Measurements from ENCODE around the gene TMPRSS9. TPM values are rescaled to one million over a fixed set of nuclear protein-coding genes. Genes with fewer than 3 reads are reported as not detected.

Gene TMPRSS9
- total and polyA plus RNA-seq, 2 of the 13 experiments (the other 11 are each of a cell fraction or from before 2014, with no cell fraction given) = 2.5 to 5.2 TPM

DNA sequence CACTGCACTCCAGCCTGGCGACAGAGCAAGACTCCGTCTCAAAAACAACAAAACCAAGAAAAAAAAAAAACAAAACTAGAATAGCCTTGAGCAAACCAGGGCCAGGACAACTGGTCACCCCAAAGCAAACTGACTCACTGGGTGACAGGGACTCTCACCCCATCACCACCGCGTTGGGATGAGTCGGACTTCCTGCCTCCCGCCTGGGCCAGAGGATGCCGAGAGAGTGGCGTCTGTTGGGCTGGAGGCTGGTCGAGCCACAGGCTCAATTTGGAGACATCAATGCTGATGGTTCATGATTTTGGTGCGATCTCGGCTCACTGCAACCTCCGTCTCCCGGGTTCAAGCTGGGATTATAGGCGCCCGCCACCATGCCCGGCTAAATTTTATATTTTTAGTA, 11.6 kb downstream of the TMPRSS9 start (continued):
- no peak for TF ChIP-seq NR2F6 (IDR thresholded peaks at IDR 0.05)
- TF ChIP-seq NR2F6 (CRISPR knock-in tag; IDR thresholded peaks at IDR 0.05) = no peak
- TF ChIP-seq RBFOX2 (IDR thresholded peaks at IDR 0.05; ENCODE audit: low read depth, low read length) = no peak

DNA sequence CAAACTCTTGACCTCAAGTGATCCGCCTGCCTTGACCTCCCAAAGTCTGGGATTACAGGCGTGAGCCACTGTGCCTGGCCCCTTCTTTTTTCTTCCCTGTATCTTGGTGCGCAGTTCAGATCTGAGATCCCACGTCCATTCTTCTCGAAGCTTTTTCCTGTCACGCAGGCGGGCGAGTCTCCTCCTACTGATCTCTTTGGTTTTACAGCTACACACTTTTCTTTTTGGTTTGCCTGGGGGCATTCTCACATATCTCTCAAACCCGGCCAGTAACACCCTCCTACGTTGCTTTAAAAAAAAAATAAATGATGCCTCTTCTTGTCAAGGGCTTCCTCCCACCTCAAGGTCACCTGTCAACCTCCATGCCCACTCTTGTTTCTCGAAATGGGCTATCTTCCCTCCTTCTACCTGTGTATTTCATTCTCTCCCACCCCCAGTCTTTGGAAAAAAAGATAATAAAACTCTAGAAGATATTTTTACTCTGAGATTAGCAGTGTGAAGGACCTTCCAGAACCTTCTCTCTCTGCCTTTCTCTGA, 12.1 kb downstream of the TMPRSS9 start:
- Histone ChIP-seq H3K27me3 (ENCODE audit: control insufficient read depth in 1 of 2, insufficient read depth in 2 of 2, low read length in 2 of 2) (peaks cover 1 to 15% of the 10 kb centered on the region in 2 experiments; a peak in 4 of 5 replicates), H3K4me1 (ENCODE audit: insufficient read depth, low read length) (peaks cover 15% of the 10 kb centered on the region; the same call in 1 of the 2 replicates), H3K36me3 (replicated peaks in 1 of 2; ENCODE audit: control insufficient read depth in 1 of 2, insufficient read depth in 2 of 2, low read length in 2 of 2) (no peaks in the 10 kb centered on the region), H3K9ac (ENCODE audit: insufficient read depth, low read depth, low read length) (no peak overlapping the region), H3K79me2 (ENCODE audit: insufficient read depth, low read length) (no peaks in the 10 kb centered on the region), H4K20me1 (ENCODE audit: insufficient read depth, low read length) (no peaks in the 10 kb centered on the region), H3K4me3 (replicated peaks in 1 of 3; ENCODE audit: insufficient read depth in 1 of 3, low read depth in 2 of 3, low read length in 3 of 3) (no peak overlapping the region), H2AFZ (ENCODE audit: low read length) (no peak overlapping the region), H3K27ac (ENCODE audit: extremely low read length, insufficient read depth, low read length) (no peak overlapping the region), H3K4me2 (ENCODE audit: low read depth, low read length) (no peak overlapping the region), H3K9me3 (ENCODE audit: low read length) (peaks cover 4% of the 10 kb centered on the region; the same call in 1 of the 2 replicates)
- 55% methylated on average over 11 of the region's 11 CpGs for WGBS (ENCODE audit: low lambda C conversion rate)
- ChIA-PET POLR2A (interaction anchor here (0.6 kb wide), 1 partner anchor 51 kb away, joined by 4 read pairs; no protein-coding TSS in a partner anchor), CTCF (ENCODE audit: low intra/inter-chr PET ratio, low total read pairs) (no interaction called here)
- intact Hi-C loops (cut with micrococcal nuclease; ENCODE audit: unreplicated experiment) = no loop called here
- ATAC-seq (no peak), FAIRE-seq (no peak), DNase-seq (ENCODE audit: low spot score) (no peak)
- no TSS peak for BruUV-seq (replicated peaks)
- in situ Hi-C loops (cut with HindIII; ENCODE audit: extremely low pct_ligation_motif_present, low pct_unique_long_range_greater_than_20kb) = no loop called here
- TF ChIP-seq RXRB (CRISPR knock-in tag; IDR thresholded peaks at IDR 0.05; ENCODE audit: borderline replicate concordance) (no peak), ZNF772 (CRISPR knock-in tag; IDR thresholded peaks at IDR 0.05) (no peak), NCOR1 (IDR thresholded peaks at IDR 0.05; ENCODE audit: borderline replicate concordance, low read length) (no peak), ZBTB3 (CRISPR knock-in tag; IDR thresholded peaks at IDR 0.05; ENCODE audit: borderline replicate concordance, low read depth) (no peak), GLI4 (CRISPR knock-in tag; IDR thresholded peaks at IDR 0.05; ENCODE audit: borderline replicate concordance) (no peak), SNAI1 (CRISPR knock-in tag; IDR thresholded peaks at IDR 0.05; ENCODE audit: borderline replicate concordance) (no peak), ZNF24 (IDR thresholded peaks at IDR 0.05) (no peak), MTF1 (CRISPR knock-in tag; IDR thresholded peaks at IDR 0.05) (no peak), GMEB2 (CRISPR knock-in tag; IDR thresholded peaks at IDR 0.05; ENCODE audit: low read depth) (no peak), ZNF549 (CRISPR knock-in tag; IDR thresholded peaks at IDR 0.05) (no peak), GTF2F1 (IDR thresholded peaks at IDR 0.05; ENCODE audit: low read length) (no peak), AHR (CRISPR knock-in tag; IDR thresholded peaks at IDR 0.05) (no peak), MEF2D (CRISPR knock-in tag; IDR thresholded peaks at IDR 0.05) (no peak), THYN1 (CRISPR knock-in tag; IDR thresholded peaks at IDR 0.05; ENCODE audit: borderline replicate concordance, low read depth) (no peak), ZNF710 (CRISPR knock-in tag; IDR thresholded peaks at IDR 0.05; ENCODE audit: borderline replicate concordance) (no peak), ZNF17 (CRISPR knock-in tag; IDR thresholded peaks at IDR 0.05) (no peak), GZF1 (CRISPR knock-in tag; IDR thresholded peaks at IDR 0.05) (no peak)
